Measurements from ENCODE around the gene ULK4.
"Not testable (repeated sequence)": the region's sequence is repeated elsewhere in the genome, so short reads cannot be mapped to it uniquely, and the experiment has no call there.

ULK4 gene

DNA sequence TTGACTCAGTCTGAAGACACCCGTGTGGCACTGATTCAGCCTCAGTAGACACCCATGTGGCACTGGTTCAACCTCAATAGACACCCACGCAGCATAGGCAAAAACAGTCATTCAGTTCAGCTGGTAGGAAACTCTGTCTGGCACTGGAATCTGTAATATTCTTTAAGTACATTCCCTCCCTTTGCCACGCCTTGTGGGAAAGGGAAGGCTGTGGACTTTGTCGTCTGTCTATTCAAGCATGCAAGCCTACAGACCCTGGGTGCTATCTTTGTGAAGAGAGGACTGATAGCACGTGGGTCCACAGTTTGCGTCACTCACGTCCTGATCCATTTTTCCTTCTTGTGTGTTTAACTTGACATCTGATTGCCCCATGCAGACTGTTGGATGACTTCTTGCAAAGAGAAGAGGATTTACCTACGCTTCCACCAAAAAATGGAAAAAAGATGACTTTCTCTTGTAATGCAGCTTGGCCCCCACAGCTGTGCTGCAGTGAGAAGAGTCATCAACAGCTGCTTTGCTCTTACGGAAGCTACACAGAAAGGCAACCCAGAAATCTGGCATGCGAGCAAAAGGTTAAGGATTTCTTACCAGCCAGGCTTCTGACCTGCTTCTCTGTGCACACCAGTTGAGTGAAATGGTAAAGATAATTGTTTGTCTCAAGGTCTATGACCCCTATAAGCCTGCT is 278.1 kb downstream of the ULK4 start:
- DNase-seq: no peak

DNA sequence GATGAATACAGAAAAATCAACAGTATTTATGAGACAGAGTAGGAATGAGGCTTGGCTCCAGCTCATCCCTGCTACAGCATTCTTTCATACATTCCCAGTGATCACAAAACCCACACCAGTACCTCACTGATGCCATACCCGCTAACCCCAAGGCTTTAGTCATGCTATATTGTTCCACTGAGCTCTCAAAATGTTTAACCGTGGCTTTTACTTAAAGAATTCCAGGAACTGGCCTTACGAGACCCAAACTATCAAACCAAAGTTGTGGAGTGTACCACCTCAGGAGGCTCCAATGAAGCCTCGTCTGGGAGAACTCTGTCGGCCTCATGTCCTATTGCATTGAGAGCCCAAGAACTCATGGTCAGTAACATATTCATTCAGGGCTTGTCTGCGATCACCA is 278.9 kb downstream of the ULK4 start:
- no peak for DNase-seq

DNA sequence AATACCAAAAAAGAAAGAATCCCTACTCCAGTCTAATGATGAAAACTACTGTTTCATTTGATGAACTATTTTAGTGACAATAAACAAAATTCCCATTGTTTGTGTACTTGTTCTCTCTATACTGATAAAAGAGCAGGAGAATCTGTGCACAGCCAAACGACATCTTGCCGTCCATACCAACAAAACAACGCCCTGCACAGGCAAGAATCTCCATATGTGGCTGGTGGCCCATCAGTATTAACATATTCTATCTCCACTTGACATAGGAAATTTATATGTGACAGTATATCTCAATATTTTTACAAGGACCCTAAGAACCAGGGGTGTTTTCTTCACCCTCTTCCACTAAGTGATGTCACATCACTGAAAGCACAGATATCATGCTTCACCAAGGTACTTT is 279.5 kb downstream of the ULK4 start:
- no peak for DNase-seq

DNA sequence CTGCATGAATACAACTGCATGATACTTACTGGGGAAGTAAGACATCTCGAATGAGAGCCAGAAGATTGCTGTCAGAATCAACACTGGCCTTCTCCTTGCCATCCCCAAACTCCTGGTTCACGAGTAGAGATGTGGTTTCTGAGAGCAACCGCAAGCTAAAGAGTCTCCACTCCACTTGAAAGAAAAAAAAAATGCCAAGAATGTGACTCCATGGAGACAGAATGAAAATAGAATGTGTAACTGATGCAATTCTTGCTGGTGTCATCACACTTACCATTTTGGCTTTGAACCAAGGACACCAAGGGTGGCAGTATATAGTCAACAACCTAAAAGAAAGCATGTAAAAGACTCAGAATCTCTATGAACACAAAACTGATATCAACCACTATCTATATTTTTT is 280.4 kb downstream of the ULK4 start:
- no peak for DNase-seq

- DNase-seq: no peak
Observed at GRCh38 chr3:41679374-41679773, 282.5 kb downstream of the ULK4 start.

- DNase-seq: not testable (repeated sequence)
Observed at GRCh38 chr3:41675102-41675501, 286.8 kb downstream of the ULK4 start.

DNA sequence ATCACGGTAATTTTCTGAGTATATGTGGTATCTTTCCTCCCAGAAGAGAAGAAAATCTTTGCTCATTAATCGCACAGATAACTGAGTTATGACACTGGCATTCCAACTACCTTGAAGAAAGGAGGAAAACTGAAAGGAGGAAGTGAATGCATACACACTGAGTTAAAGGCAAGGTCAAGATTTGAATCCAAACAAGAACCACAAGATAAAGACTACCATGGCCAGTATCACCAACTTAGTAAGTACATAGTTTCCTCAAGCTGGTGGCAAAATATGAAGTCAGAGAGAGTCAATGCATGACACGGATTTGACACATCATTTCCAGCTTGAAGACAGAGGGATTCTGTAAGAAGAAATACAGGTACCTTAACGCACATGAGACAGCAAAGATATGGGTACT is 287.5 kb downstream of the ULK4 start:
- no peak for DNase-seq

GRCh38 chr3:41673650-41674049 is 288.3 kb downstream of the ULK4 start:
- no peak for DNase-seq

GRCh38 chr3:41668379-41668778 is 293.5 kb downstream of the ULK4 start:
- DNase-seq: no peak

- no peak for DNase-seq
Observed at GRCh38 chr3:41662288-41662687, 299.6 kb downstream of the ULK4 start.

- DNase-seq: no peak
Observed at GRCh38 chr3:41661796-41662195, 300.1 kb downstream of the ULK4 start.

DNA sequence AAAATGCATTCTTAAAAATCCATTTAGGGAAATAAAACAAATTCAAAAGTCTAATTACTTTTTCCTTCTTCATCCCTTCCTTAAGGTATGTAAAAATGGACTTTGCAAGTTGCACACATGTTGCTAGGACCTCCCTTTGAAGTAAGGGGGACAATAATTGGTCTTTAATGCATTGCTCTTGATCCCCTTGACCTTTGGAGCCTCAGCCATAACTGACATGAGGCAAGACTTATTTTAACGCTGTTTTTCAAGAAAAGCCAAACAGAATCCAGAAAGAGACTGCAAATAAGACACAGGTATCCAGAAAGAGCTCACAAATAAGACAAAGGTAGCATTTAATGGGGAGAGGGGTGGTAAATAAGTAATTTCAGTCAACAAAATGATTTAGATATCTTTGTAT is 301.4 kb downstream of the ULK4 start:
- no peak for DNase-seq

GRCh38 chr3:41653571-41654239 is 308.2 kb downstream of the ULK4 start:
- DNase-seq: no peak

DNA sequence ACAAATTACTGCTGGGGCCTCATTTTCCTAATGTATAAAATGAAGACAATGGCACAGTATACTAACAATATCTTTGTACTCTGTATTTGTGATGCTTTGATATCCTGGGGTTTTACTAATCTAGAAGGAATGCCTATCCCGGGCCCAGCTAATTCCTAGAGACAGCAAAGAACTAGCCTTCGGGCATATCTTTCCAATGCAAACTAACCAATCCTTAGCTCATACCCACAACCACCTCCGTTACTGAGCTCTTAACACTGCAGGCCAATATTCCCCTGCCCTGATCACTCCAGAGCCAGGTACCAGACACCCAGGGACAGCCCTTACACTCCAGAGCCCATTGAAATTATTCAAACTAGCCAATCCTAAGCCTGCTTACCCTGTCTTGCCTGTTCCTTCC is 309.0 kb downstream of the ULK4 start:
- DNase-seq: no peak

GRCh38 chr3:41652506-41652905 is 309.4 kb downstream of the ULK4 start:
- no peak for DNase-seq

DNA sequence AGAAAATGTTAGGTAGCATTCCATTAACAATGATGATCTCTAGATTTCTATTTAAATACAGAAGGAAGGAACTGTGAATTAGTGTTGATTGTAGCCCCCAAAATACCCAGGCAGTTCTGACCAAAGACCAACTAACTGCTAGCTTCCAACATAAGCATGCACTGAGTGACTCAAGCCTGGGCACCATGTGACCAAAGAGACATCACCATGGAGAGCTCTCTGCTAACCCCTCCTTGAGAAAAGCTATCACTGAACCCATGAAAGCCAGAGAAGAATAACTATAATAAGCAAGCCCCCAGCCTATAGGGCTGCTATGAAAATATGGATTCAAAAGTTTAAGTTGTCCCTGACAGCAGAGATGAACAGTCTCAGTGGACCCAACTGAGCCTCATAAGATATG is 310.2 kb downstream of the ULK4 start:
- no peak for DNase-seq

DNA sequence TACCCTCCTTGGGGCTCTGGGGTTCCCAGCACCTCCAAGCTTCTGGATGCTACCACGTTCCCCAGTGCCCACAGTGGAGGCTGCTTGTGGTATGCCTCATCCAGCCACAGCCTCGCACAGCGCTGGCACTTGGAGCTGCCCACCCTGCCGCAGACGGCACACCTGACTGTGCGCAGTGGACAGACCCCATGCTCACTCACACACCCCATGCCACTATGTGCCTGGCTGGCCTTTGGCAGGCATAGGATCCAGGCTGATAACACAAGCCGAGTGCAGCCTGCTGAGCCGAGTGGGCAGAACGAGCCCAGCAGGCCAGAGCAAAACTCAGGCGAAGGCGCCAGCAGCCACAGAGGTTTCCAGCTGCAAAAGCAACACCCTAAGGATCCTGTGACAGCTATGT is 311.5 kb downstream of the ULK4 start:
- no peak for DNase-seq

GRCh38 chr3:41649129-41649739 is 312.7 kb downstream of the ULK4 start:
- DNase-seq: no peak

- DNase-seq: not testable (repeated sequence)
Observed at GRCh38 chr3:41647730-41648129, 314.2 kb downstream of the ULK4 start.

- DNase-seq: no peak
Observed at GRCh38 chr3:41640076-41640475, 321.8 kb downstream of the ULK4 start.

- no peak for DNase-seq
Observed at GRCh38 chr3:41638381-41638780, 323.5 kb downstream of the ULK4 start.

- no peak for DNase-seq
Observed at GRCh38 chr3:41632700-41633099, 329.2 kb downstream of the ULK4 start.

DNA sequence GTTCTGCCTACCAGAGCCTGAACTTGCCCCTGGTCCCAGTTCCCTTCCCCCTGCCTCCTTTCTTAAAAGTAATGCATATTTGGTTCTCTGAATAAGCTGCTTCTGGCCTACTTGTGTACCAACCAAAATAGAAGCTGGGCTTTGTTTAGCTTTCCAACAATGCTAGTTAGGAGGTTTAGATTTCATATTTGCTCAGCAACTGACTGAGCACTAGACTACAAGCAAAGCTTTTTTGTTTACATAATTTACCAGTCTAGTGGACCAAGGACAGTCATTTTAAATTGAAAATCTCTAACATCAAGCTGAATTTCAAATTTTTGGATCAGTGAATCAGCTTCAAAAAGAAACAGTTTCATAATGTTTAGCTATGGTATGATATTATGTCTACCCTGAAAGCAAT is 331.2 kb downstream of the ULK4 start:
- no peak for DNase-seq

- no peak for DNase-seq
Observed at GRCh38 chr3:41629986-41630385, 331.9 kb downstream of the ULK4 start.

DNA sequence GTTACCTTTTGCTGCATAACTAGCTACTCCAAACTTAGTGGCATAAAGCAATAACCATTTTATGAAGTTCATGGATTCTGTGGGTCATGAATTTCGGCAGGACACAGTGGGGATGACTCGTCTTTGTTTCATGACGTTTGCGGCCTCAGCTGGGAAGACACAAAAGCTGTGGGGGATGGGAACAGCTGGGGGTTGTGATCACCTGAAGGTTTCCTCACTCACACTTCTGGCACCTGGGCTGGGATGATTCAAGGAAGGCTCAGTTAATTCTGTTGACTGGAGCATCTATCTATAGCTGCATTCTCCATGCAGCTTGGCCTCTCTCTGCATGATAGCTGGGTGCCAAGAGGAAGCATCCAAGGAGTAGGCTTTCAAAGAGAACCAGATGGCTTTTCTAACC is 332.8 kb downstream of the ULK4 start:
- no peak for DNase-seq

Measured in 8988T (cell line).